Mononuclear cell (primary cell): ENCODE measurements around the gene SHISAL2A. TPM values are rescaled to one million over a fixed set of nuclear protein-coding genes. Genes with fewer than 3 reads are reported as not detected.

Experiments used
- H3K27me3 ChIP-seq: 2 replicates; pipeline ENCODE4 v1.6.0; 2011; ENCODE audit warnings: low read length, control low read depth; ENCODE audit not compliant: insufficient read depth
- H3K4me1 ChIP-seq: 2 replicates; pipeline ENCODE4 v1.5.1; 2011; ENCODE audit warnings: mild to moderate bottlenecking, low read length, control low read depth; ENCODE audit not compliant: insufficient read depth
- H3K4me3 ChIP-seq: 2 replicates; pipeline ENCODE4 v1.5.1; 2011; ENCODE audit warnings: mild to moderate bottlenecking, low read length, moderate library complexity
- H3K9me3 ChIP-seq: 2 replicates; pipeline ENCODE4 v1.5.1; 2011; ENCODE audit warnings: low read depth, mild to moderate bottlenecking, control low read depth, low read length
- total RNA-seq: library from RNA; depleted of rRNA; stranded (reverse); fragments of >200 nt; gene quantifications from one replicate; pipeline ENCODE4 v1.2.3, GENCODE V29; 2012

SHISAL2A gene
- total RNA-seq, 1 donor: 13.1 TPM

GRCh38 chr1:52706136-52706670 is 73.2 kb downstream of the SHISAL2A start:
- H3K27me3 ChIP-seq: no peaks in the 10 kb centered on the region
- peaks cover 43% of the 10 kb centered on the region for H3K4me1 ChIP-seq
- no peak overlapping the region for H3K4me3 ChIP-seq
- H3K9me3 ChIP-seq: no peaks in the 10 kb centered on the region

Other genes with a start within 250 kb of the SHISAL2A start
- gene ORC1, start 228.7 kb upstream of the SHISAL2A start, total RNA-seq: 2.4 TPM
- 26.6 TPM for gene PRPF38A, start 228.6 kb upstream of the SHISAL2A start, total RNA-seq
- 136 TPM for gene TUT4, start 80.1 kb upstream of the SHISAL2A start, total RNA-seq
- gene GPX7, start 30.8 kb upstream of the SHISAL2A start, total RNA-seq: 13.0 TPM
- gene COA7, start 65.2 kb downstream of the SHISAL2A start, total RNA-seq: 1.8 TPM
- 31.1 TPM for gene ZYG11B, start 93.3 kb downstream of the SHISAL2A start, total RNA-seq
- 0.31 TPM for gene ZYG11A, start 209.6 kb downstream of the SHISAL2A start, total RNA-seq